ENCODE data around the gene HLA-F.

- TF ChIP-seq EZH2 (IDR thresholded peaks at IDR 0.05; ENCODE audit: insufficient read depth, poor library complexity, severe bottlenecking), result no peak
- no peak for TF ChIP-seq EZH2phosphoT487 (IDR thresholded peaks at IDR 0.05; ENCODE audit: insufficient read depth, low read depth)
Observed at GRCh38 chr6:29727637-29728036, 4.4 kb downstream of the HLA-F start.

All from GM23248 (cell line).